A673 (cell line): Measurements from ENCODE around the gene RIPK3.

Experiments used
- EZH2 ChIP-seq: fragments of 200-600 bp; sonication (generic); IDR thresholded peaks from 2 replicates; pipeline ENCODE4 v1.6.1; 2017; ENCODE audit warnings: borderline replicate concordance, low read depth, mild to moderate bottlenecking, mixed read lengths, antibody characterized with exemption, low read length; ENCODE audit not compliant: poor library complexity, severe bottlenecking
- TF ChIP-seq, protein P1 (sequence below): fragments of 300-800, 200-600 bp; sonication (generic); conservative IDR thresholded peaks from 2 replicates; pipeline ENCODE4 v1.5.1; 2017; ENCODE audit warnings: low read depth, mild to moderate bottlenecking, antibody characterized with exemption, low read length, moderate library complexity, mixed read lengths

DNA sequence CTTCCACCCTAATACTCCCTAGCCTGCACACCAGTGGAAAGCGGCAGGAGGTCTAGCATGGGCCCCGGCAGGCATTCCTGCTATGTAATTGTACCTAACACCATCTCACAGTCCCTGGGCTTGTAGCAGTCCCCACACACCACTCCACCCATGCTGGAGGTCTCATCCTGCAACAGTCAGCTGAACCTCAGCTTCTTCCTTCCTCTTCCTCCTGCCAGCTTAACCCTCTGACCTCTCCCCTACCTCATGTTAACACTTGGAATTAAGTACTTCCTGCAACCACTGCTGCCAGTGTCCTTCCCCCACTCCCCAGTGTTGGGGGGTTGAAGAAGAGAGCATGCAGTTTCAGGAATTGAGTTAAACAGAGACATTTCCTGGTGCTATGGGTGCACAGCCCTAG lies 12.5 kb downstream of the RIPK3 start:
- TF ChIP-seq, protein P1, sequence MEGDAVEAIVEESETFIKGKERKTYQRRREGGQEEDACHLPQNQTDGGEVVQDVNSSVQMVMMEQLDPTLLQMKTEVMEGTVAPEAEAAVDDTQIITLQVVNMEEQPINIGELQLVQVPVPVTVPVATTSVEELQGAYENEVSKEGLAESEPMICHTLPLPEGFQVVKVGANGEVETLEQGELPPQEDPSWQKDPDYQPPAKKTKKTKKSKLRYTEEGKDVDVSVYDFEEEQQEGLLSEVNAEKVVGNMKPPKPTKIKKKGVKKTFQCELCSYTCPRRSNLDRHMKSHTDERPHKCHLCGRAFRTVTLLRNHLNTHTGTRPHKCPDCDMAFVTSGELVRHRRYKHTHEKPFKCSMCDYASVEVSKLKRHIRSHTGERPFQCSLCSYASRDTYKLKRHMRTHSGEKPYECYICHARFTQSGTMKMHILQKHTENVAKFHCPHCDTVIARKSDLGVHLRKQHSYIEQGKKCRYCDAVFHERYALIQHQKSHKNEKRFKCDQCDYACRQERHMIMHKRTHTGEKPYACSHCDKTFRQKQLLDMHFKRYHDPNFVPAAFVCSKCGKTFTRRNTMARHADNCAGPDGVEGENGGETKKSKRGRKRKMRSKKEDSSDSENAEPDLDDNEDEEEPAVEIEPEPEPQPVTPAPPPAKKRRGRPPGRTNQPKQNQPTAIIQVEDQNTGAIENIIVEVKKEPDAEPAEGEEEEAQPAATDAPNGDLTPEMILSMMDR: no peak
- TF ChIP-seq EZH2: no peak
